GM19397 (cell line): ENCODE data around the gene ARPC2.

Experiments used
- ATAC-seq: cut with Tn5 transposase; IDR thresholded peaks from one replicate; pipeline ENCODE4 v1.9.1; 2021; ENCODE audit warnings: mild to moderate bottlenecking, moderate library complexity; ENCODE audit not compliant: unreplicated experiment

The ARPC2 gene

DNA sequence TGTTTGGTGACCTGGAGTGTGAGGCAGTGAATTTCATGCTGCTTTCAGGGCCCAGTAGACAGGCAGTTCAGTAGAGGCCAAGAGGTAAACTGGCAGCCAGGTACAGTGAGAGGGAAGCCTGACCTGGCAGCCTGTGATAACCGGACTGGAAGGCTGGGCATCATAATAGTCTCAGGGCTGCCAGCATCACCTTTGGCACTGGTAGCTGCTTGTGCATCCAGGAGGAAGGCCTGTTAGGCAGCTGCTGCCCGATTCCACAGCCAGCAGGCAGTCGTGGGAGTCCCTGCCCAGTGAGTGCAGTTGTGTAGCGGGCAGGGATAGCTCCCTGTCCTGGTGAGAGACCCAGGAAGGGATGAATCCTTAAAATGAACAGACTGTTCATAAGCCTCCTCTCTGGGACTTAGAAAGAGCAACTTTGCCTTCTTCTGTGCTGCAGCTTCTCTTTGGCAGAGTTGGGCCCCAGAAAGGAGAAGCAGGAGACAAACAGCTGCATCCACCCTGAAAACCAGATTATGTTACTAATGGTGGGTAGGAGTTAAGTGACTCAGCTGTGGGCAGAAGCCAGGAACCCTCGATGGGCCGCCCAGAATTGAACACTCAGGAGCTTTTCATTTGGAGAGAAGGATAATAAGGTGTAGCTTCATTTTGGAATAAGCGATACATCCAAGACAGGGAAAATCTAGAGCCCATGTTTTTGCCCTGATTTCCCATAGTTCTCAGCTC lies 35.7 kb downstream of the ARPC2 start:
- no peak for ATAC-seq

DNA sequence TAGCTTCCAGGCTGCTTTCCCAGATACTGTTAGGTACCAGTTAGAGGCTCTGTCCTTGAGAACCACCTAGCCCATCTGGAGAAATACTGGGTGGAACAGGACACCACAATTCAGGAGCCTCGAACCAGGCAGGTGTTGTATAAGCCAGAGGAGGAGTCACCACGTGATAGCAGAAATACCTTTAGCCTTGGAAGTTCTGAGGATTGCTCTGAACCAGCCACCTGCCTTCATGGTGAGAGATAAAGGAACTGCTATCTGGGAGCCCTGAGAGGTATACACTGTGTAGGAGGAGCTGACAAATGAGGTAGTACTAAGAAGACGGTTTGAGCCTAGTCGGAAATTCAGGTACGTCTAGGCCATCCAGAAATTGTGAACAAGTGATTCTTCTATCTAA lies 36.2 kb downstream of the ARPC2 start:
- ATAC-seq, result no peak

GRCh38 chr2:218255446-218255845 lies 38.5 kb downstream of the ARPC2 start:
- ATAC-seq, result no peak

- ATAC-seq, result no peak
Measured at GRCh38 chr2:218256612-218257350, 39.8 kb downstream of the ARPC2 start.

DNA sequence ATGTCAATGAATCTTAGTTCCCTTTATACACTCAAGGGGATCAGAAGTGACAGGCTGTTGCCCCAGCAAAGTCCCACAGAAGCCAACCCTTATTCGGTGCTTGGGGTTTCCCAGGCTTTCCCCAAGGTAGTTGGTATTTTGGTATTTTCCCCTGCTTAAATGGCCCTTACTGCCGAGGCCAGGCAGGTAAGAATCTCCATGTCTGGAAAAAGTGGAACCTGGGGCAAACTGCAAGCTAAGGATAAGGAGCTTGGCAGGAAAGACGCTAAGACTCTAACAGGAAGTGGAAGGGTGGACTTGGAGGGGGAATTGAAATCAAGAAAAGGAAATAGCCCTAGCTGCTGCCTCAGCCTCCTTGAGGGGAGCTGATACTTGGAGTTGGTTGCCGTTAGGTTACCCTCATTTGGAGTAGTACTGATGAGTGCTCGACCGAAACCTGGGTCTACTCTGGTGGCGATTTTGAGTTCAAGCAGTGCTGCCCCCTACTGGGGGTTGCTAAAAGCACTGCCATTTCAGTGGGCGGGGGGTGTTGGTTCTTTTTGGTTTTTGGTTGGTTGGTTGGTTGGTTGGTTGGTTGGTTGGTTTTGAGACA lies 40.5 kb downstream of the ARPC2 start:
- ATAC-seq, result peak; percentile 55

GRCh38 chr2:218259099-218259961 lies 42.3 kb downstream of the ARPC2 start:
- ATAC-seq, result no peak

DNA sequence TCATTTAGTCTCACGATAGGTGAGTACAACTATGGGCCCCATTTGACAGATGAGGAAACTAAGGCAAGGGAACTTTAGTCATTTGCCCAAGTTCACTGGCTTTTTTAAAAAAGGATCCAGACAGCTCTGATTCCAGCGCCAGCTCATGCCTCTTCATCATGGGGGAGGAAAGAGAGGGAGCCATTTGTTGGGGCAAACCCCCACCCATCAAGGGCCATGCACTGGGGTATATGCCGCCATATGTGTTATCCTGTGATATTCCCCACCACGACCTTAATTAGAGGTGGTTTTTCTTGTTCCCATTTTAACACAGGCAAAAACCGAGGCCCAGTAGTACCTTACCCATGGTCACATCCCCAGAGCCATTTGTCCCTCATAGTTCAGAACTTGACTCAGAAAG lies 43.2 kb downstream of the ARPC2 start:
- ATAC-seq, result no peak

DNA sequence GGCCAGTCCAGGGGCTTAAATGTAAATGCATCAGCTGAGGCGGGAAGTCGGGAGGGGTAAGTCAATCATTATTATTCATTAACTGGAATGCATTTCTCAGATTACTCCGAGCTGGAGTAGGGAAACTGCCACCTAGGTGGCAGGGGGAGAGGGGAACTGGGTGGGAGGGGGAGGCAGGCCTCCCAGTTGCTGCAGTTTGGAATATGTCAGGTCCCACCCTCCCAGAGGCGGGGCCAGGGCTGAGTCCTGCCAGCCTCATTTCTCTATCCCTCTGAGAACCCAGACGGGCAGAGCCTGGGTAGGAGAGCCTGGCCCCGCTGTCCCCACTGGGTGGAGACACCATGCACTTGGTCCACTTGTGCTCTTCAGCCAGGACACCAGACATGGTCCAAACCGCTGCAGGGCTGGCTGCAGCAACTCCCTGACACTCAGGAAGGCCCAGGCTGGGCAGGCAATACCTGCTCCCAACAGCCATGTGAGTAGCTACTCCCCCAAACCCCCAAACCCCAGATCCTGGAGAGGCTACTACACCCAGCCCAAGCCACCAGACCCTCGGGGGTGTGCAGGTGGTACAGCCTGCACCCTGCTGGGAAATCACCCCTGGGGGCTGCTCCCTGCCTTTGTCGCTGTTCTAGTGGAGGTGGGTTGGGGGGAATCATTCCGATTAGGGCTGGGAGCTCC lies 43.9 kb downstream of the ARPC2 start, which contains the start of gene GPBAR1:
GPBAR1 (plus strand) TSS at position 274 of the 681 bp plus-strand sequence. CDS start 1,710 bp downstream, outside the sequence.
- no peak for ATAC-seq

GRCh38 chr2:218261423-218262236 lies 44.6 kb downstream of the ARPC2 start:
- no peak for ATAC-seq

- ATAC-seq, result no peak
Measured at GRCh38 chr2:218262237-218262600, 45.2 kb downstream of the ARPC2 start.

- no peak for ATAC-seq
Measured at GRCh38 chr2:218262631-218263586, 45.9 kb downstream of the ARPC2 start.

- no peak for ATAC-seq
Measured at GRCh38 chr2:218263817-218264641, 47.0 kb downstream of the ARPC2 start.

GRCh38 chr2:218264773-218265561 lies 48.0 kb downstream of the ARPC2 start:
- no peak for ATAC-seq

- no peak for ATAC-seq
Measured at GRCh38 chr2:218265626-218266025, 48.6 kb downstream of the ARPC2 start.

DNA sequence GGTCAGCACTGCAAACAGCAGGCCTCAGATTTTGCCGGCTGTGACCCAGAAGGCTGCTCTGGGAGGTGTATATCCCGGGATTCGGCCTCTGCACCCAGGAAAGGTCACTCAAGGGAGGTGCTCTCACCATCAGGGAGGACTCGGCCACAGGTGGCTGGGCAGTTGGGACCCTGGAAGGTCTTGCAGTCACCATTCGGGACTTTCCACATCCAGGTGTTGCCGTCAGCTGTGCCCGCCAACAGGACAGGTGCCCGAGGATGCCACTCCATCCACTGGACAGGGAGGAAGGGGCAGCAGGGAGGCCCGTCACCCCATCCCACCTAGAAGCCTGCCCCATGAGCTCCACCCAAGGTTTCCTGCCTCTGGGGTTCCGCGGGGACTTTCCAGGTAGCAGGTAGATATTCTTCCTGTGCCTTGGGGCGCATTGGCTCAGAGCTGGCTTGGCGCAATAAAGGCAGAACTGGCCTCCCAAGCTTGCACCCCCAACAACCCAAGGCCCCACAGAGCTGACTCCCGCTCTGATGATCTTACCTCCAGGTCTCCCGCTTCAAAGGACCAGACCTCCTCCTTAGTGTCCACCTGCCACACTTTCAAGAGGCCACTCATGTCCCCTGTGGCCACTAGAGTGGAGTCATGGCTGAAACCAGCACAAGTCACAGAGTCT lies 49.5 kb downstream of the ARPC2 start:
- no peak for ATAC-seq

DNA sequence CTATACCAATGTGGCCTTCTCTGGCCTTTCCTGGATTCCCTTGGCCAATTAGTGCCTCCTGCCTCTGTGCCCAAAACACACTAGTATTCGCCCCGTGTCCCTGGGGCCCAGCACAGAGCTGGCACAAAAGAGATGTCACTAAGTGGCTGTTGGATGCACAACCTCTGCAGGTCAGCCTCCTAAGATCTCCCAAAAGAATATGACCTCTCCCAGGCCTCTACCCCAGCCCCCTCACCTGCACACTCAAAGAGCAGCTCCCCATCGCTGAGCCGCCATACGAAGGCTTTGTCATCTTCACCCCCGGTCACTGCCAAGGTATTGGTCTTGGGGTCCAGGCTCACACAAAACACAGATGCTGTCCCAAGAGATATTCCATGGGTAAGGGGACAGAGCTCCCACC lies 50.3 kb downstream of the ARPC2 start:
- ATAC-seq, result no peak
